Activated T-helper 17 cell treated with anti-CD3 and anti-CD28 coated beads, Interleukin-2, amount 50 U/mL, for 72 hours (primary cell): ENCODE results near the gene LMAN2. TPM values are rescaled to one million over a fixed set of nuclear protein-coding genes. Genes with fewer than 3 reads are reported as not detected.
A peak's percentile ranks its signal among the peaks of the same experiment; 100 is the strongest.
"Not testable (repeated sequence)": the region's sequence is repeated elsewhere in the genome, so short reads cannot be mapped to it uniquely, and the experiment has no call there.

ENCODE experiments used
- ATAC-seq: fragments of 150-1000 bp; cut with Tn5 transposase; replicated peaks from 2 replicates; pipeline ENCODE4 v1.10.0; 2021; ENCODE audit warnings: mild to moderate bottlenecking, moderate library complexity
- H3K27ac Mint-ChIP-seq: one replicate; pipeline ENCODE4 v1.8.0; 2022; ENCODE audit warnings: mixed read lengths
- H3K27me3 Mint-ChIP-seq: one replicate; pipeline ENCODE4 v1.8.0; 2022; ENCODE audit warnings: mixed read lengths
- H3K36me3 Mint-ChIP-seq: one replicate; pipeline ENCODE4 v1.8.0; 2022; ENCODE audit warnings: low read depth, mild to moderate bottlenecking, mixed read lengths
- H3K4me1 Mint-ChIP-seq: one replicate; pipeline ENCODE4 v1.8.0; 2022; ENCODE audit warnings: mixed read lengths
- H3K4me3 Mint-ChIP-seq: one replicate; pipeline ENCODE4 v1.8.0; 2022; ENCODE audit warnings: mild to moderate bottlenecking, mixed read lengths
- H3K9me3 Mint-ChIP-seq: one replicate; pipeline ENCODE4 v1.8.0; 2022; ENCODE audit warnings: mixed read lengths
- total RNA-seq, 2 donors: library from RNA; stranded (reverse); gene quantifications; one replicate each; pipeline ENCODE4 v1.2.3, GENCODE V29; 2022

The LMAN2 gene
- total RNA-seq, 2 donors from 2014 or later, result 94.3 to 122 TPM

DNA sequence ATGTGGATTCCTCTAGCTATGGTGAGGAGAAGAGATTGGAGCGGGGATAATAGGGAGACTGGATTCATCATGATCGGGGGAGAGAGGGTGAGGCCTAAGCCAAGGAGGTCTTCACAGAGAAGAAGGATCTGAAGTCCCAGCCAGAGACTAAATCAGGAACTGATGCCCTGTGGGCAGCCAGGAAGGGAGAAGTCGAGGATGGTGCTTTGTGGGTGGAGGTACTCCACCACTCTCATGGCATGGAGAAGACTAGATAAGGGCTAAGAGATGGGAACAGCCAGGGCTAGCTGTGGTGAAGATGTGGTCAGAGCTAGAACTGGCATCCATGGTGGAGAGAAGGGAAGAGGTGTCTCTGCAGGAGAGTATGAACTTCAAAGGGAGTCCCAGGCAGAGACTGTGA is 3.2 kb upstream of the LMAN2 start:
- Mint-ChIP-seq H3K9me3 (no peaks in the 10 kb centered on the region), H3K27me3 (no peaks in the 10 kb centered on the region), H3K27ac (peak overlapping the region; percentile 65), H3K4me1 (peaks cover 46% of the 10 kb centered on the region), H3K36me3 (peaks cover 32% of the 10 kb centered on the region), H3K4me3 (peak overlapping the region; percentile 35)
- no peak for ATAC-seq

- Mint-ChIP-seq H3K4me3 (peak overlapping the region; percentile 35), H3K4me1 (peaks cover 47% of the 10 kb centered on the region), H3K27ac (peak overlapping the region; percentile 65), H3K27me3 (no peaks in the 10 kb centered on the region), H3K36me3 (peaks cover 32% of the 10 kb centered on the region), H3K9me3 (no peaks in the 10 kb centered on the region)
- ATAC-seq, result no peak
Observed at GRCh38 chr5:177354256-177354655, 2.8 kb upstream of the LMAN2 start.

DNA sequence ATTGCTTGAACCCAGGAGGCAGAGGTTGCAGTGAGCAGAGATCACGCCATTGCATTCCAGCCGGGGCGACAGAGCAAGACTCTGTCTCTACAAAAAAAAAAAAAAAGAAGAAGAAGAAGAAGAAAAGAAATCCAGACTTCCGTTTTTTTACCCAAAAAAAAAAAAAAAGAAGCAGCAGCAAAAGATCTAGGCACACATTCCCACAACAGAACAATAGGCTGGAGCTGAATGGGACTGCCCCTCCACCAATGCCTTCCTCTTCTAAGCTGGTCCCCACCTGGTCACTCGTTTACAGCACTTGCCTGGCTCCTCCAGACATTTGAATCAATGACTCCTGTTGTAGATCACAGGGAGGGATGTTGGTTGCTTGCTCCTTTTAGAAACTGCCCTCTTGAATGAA is 1.6 kb upstream of the LMAN2 start:
- Mint-ChIP-seq H3K27ac (no peak overlapping the region), H3K27me3 (no peaks in the 10 kb centered on the region), H3K9me3 (no peaks in the 10 kb centered on the region), H3K4me1 (peaks cover 47% of the 10 kb centered on the region), H3K4me3 (peak overlapping the region; percentile 31), H3K36me3 (peaks cover 38% of the 10 kb centered on the region)
- ATAC-seq, result no peak

DNA sequence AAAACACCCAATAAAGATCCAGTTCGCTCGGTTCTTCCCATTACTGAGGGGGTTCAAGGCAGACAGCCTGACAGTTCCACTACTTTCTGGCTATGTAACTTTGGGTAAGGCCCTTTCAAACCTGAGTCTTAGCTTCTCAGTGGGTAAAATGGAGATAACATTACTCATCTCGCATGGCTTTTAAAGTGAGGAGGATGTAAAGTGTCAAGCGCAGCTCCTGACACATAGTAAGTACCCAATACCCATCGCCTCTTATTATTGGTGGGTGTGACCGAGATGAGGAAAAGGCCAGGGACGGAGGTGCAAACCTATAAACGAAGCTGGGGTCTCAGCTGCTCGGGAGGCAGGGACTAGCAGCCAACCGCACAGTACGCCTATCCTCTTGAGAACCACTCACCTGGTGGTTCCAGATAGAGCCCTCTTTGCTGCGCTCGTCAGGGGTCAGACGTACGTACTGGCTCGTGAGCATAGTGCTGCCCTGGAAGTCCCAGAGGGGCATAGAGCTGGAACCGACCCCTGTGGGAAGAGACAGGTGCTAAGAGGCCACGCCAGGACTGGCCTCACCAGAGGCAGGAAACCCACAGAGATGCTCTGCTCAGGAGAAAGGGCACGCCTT is 584 bp downstream of the LMAN2 start:
- peaks cover 48% of the 10 kb centered on the region for H3K36me3 Mint-ChIP-seq
- H3K9me3 Mint-ChIP-seq, result no peaks in the 10 kb centered on the region
- H3K4me1 Mint-ChIP-seq, result peaks cover 37% of the 10 kb centered on the region
- peak overlapping the region; percentile 99 for H3K27ac Mint-ChIP-seq
- H3K4me3 Mint-ChIP-seq, result peak overlapping the region; percentile 91
- H3K27me3 Mint-ChIP-seq, result no peaks in the 10 kb centered on the region
- peak; percentile 6 for ATAC-seq

DNA sequence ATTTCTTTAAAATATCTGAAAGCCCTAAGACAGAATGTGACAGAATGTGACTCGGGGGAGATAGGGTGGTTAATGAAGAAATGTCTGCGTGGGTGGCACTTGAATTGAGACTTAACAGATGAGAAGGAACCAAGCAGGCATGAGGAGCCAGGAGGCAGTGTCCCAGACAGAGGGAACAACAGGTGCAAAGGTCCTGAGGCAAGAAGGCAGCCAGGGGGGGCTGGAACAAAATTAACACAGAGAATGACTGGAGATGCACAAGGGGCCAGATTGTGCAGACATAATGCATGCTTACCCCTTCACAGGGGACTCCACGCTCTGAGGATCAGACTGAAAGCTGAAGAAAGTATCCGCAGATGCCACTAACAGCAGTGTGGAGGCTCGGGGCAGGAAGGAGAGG is 1.7 kb downstream of the LMAN2 start:
- Mint-ChIP-seq H3K9me3 (no peaks in the 10 kb centered on the region), H3K36me3 (peaks cover 58% of the 10 kb centered on the region), H3K4me1 (peaks cover 33% of the 10 kb centered on the region), H3K27me3 (no peaks in the 10 kb centered on the region), H3K27ac (peak overlapping the region; percentile 99), H3K4me3 (peak overlapping the region; percentile 91)
- no peak for ATAC-seq

DNA sequence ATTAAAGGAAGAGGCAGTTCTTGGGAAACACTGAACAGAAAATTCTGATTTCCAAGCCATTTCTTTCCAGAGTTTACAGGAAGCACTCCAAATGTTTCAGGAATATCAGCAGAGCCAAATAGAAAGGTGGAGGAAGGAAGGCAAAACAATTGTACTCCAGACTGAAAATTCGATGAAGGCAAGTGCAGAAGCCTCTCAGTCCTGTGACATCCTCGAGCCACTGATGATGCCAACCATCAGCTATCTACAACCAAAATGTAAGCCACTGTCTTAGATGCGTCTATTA is 2.2 kb downstream of the LMAN2 start:
- H3K27ac Mint-ChIP-seq, result peak overlapping the region; percentile 99
- no peak for ATAC-seq
- H3K4me3 Mint-ChIP-seq, result peak overlapping the region; percentile 91
- peaks cover 28% of the 10 kb centered on the region for H3K4me1 Mint-ChIP-seq
- H3K36me3 Mint-ChIP-seq, result peaks cover 63% of the 10 kb centered on the region
- no peaks in the 10 kb centered on the region for H3K9me3 Mint-ChIP-seq
- no peaks in the 10 kb centered on the region for H3K27me3 Mint-ChIP-seq

GRCh38 chr5:177347699-177348098 is 3.8 kb downstream of the LMAN2 start:
- peaks cover 74% of the 10 kb centered on the region for H3K36me3 Mint-ChIP-seq
- peaks cover 25% of the 10 kb centered on the region for H3K4me1 Mint-ChIP-seq
- no peaks in the 10 kb centered on the region for H3K9me3 Mint-ChIP-seq
- H3K27ac Mint-ChIP-seq, result peak overlapping the region; percentile 36
- H3K4me3 Mint-ChIP-seq, result peak overlapping the region; percentile 45
- no peaks in the 10 kb centered on the region for H3K27me3 Mint-ChIP-seq
- ATAC-seq, result no peak

DNA sequence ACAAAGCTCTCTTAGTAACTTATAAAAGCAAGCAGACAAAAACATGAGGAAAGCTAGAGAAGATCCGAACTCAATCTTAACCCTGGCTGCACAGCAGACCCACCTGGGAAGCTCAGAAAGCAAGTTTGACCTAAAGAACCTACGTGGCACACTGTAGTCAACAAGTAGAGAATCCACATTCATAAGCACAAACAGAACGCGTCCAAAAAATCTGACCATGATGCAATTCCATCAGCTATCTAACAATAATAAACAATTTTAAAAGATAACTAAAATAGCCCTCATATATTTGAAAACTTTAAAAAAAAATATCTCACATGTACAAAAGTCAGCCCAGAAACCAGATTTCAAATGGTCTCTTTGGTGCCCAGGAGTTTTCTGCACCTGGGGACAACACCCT is 4.6 kb downstream of the LMAN2 start:
- Mint-ChIP-seq H3K36me3 (peaks cover 83% of the 10 kb centered on the region), H3K9me3 (no peaks in the 10 kb centered on the region)

DNA sequence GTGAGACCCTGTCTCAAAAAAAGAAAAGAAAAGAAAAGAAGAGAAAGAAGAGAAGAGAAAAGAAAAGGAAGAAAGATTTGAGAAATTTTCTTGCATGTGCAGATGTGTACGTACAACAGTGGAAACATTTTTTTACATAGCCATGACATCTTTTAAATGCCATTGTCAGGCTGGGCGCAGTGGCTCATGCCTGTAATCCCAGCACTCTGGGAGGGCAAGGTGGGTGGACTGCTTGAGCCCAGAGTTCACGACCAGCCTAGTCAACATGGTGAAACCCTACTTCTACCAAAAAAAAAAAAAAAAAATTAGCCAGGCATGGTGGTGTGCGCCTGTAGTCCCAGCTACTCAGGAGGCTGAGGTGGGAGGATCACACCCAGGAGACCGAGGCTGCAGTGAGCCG is 6.6 kb downstream of the LMAN2 start:
- Mint-ChIP-seq H3K27me3 (no peaks in the 10 kb centered on the region), H3K27ac (no peak overlapping the region), H3K4me3 (no peak overlapping the region), H3K9me3 (no peaks in the 10 kb centered on the region), H3K36me3 (peaks cover 92% of the 10 kb centered on the region), H3K4me1 (peaks cover 19% of the 10 kb centered on the region)
- no peak for ATAC-seq

More for the DNA sequence above, 4.6 kb downstream of the LMAN2 start:
- peaks cover 25% of the 10 kb centered on the region for H3K4me1 Mint-ChIP-seq
- peak overlapping the region; percentile 36 for H3K27ac Mint-ChIP-seq
- H3K27me3 Mint-ChIP-seq, result no peaks in the 10 kb centered on the region
- H3K4me3 Mint-ChIP-seq, result peak overlapping the region; percentile 45
- no peak for ATAC-seq

DNA sequence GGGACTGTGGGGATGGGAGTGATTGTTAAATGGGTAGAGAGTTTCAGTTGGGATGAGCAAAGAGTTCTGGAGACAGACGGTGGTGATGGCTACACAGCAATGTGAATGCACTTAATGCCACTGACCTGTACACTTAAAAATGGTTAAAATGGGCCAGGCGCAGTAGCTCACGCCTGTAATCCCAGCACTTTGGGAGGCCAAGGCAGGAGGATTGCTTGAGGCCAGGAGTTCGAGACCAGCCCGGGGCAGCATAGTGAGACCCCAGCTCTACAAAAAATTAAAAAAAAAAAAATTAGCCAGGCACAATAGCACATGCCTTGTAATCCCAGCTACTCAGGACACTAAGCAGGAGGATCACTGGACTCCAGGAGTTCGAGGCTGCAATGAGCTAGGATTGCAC is 7.7 kb downstream of the LMAN2 start:
- Mint-ChIP-seq H3K27me3 (no peaks in the 10 kb centered on the region), H3K27ac (no peak overlapping the region), H3K4me3 (no peak overlapping the region), H3K4me1 (peaks cover 15% of the 10 kb centered on the region), H3K36me3 (peaks cover 92% of the 10 kb centered on the region), H3K9me3 (no peaks in the 10 kb centered on the region)
- no peak for ATAC-seq

DNA sequence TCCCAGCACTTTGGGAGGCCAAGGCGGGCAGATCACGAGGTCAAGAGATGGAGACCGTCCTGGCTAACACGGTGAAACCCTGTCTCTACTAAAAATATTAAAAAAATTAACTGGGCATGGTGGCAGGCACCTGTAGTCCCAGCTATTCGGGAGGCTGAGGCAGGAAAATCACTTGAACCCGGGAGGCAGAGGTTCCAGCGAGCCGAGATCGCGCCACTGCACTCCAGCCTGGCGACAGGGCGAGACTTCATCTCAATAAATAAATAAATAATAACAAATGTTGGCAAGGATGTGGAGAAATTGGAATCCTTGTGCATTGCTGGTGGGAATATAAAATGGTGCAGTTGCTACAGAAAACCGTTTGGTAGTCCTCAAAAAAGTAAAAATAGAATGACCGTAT is 8.5 kb downstream of the LMAN2 start:
- peaks cover 88% of the 10 kb centered on the region for H3K36me3 Mint-ChIP-seq
- H3K27me3 Mint-ChIP-seq, H3K4me3 Mint-ChIP-seq, ATAC-seq, H3K27ac Mint-ChIP-seq, H3K9me3 Mint-ChIP-seq: not testable (repeated sequence)
- peaks cover 15% of the 10 kb centered on the region for H3K4me1 Mint-ChIP-seq

DNA sequence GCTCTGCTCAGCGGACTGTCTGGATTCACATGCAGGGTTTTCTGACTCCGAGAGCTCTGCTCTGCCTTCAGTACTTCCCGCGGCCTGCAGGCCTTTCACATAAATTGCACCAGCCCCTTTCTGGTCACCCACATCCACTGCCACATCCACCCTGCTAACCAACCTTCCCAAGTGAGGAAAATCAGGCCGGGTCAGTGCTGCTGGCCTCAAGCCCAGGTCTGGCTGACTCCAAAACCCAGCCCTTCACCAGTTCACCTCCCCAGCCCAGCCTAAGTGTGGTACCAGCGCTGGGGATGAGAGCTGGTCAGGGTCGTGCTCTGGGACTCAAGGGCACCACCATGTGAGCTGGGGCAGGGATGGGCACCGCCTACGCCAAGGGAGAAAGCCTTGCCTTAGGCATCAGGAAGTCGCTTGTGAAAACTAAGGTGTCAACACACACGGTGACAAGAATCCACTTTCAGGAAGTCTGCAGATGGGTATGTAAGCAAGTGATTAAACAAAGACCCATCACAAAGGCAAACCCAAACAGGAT is 12.3 kb downstream of the LMAN2 start:
- no peak for ATAC-seq
- Mint-ChIP-seq H3K36me3 (peaks cover 89% of the 10 kb centered on the region), H3K27ac (peak overlapping the region; percentile 42), H3K4me1 (peaks cover 14% of the 10 kb centered on the region), H3K4me3 (peak overlapping the region; percentile 23), H3K27me3 (no peaks in the 10 kb centered on the region), H3K9me3 (no peaks in the 10 kb centered on the region)

GRCh38 chr5:177338251-177339106 is 13.0 kb downstream of the LMAN2 start:
- peaks cover 91% of the 10 kb centered on the region for H3K36me3 Mint-ChIP-seq

GRCh38 chr5:177336603-177337494 is 14.6 kb downstream of the LMAN2 start:
- H3K4me3 Mint-ChIP-seq, result no peak overlapping the region
- no peak for ATAC-seq
- no peaks in the 10 kb centered on the region for H3K27me3 Mint-ChIP-seq
- H3K4me1 Mint-ChIP-seq, result peaks cover 14% of the 10 kb centered on the region
- H3K27ac Mint-ChIP-seq, result peak overlapping the region; percentile 44
- no peaks in the 10 kb centered on the region for H3K9me3 Mint-ChIP-seq
- H3K36me3 Mint-ChIP-seq, result peaks cover 88% of the 10 kb centered on the region

More at GRCh38 chr5:177338251-177339106, 13.0 kb downstream of the LMAN2 start:
- H3K9me3 Mint-ChIP-seq, result no peaks in the 10 kb centered on the region
- H3K4me3 Mint-ChIP-seq, result no peak overlapping the region
- no peak overlapping the region for H3K27ac Mint-ChIP-seq
- no peaks in the 10 kb centered on the region for H3K27me3 Mint-ChIP-seq
- peaks cover 14% of the 10 kb centered on the region for H3K4me1 Mint-ChIP-seq
- ATAC-seq, result no peak
